SK-N-SH treated with all-trans-retinoic acid at 6 μM for 48 hours (cell line): ENCODE measurements around the gene UBE2L6.

Experiments
- ATAC-seq: fragments of 200-7000 bp; cut with Tn5 transposase; 3 replicates; pipeline ENCODE4 v1.9.1; 2020; ENCODE audit warnings: mild to moderate bottlenecking, moderate library complexity
- BACH2 ChIP-seq: fragments of 250-450 bp; sonication (Bioruptor Pico); IDR thresholded peaks from 2 replicates; pipeline ENCODE4 v1.9.0; 2021; ENCODE audit warnings: mild to moderate bottlenecking, borderline replicate concordance
- CSDC2 ChIP-seq: fragments of 250-450 bp; sonication (Bioruptor Pico); IDR thresholded peaks from 2 replicates; pipeline ENCODE4 v1.5.0; 2020; ENCODE audit warnings: mild to moderate bottlenecking, moderate library complexity
- CSRNP3 ChIP-seq: fragments of 250-450 bp; sonication (Bioruptor Pico); IDR thresholded peaks from 2 replicates; pipeline ENCODE4 v1.5.1; 2021; ENCODE audit warnings: mild to moderate bottlenecking, moderate library complexity
- GLIS3 ChIP-seq: fragments of 250-450 bp; sonication (Bioruptor Pico); IDR thresholded peaks from 2 replicates; pipeline ENCODE4 v1.5.0; 2020; ENCODE audit warnings: mild to moderate bottlenecking, moderate library complexity
- OSR1 ChIP-seq: fragments of 250-450 bp; sonication (Bioruptor Pico); IDR thresholded peaks from 2 replicates; pipeline ENCODE4 v1.8.0; 2022; ENCODE audit warnings: moderate library complexity, mild to moderate bottlenecking, inconsistent platforms
- PATZ1 ChIP-seq: fragments of 250-450 bp; sonication (Bioruptor Pico); IDR thresholded peaks from 2 replicates; pipeline ENCODE4 v1.8.0; 2020; ENCODE audit warnings: mild to moderate bottlenecking, moderate library complexity, borderline replicate concordance
- POU6F1 ChIP-seq: fragments of 250-450 bp; sonication (Bioruptor Pico); IDR thresholded peaks from 2 replicates; pipeline ENCODE4 v1.8.0; 2021; ENCODE audit warnings: low read depth, mild to moderate bottlenecking, moderate library complexity, borderline replicate concordance
- PPARA ChIP-seq: fragments of 250-450 bp; sonication (Bioruptor Pico); IDR thresholded peaks from 2 replicates; pipeline ENCODE4 v1.5.0; 2020; ENCODE audit warnings: mild to moderate bottlenecking, borderline replicate concordance
- RARB ChIP-seq: fragments of 250-450 bp; sonication (Bioruptor Pico); IDR thresholded peaks from 2 replicates; pipeline ENCODE4 v1.8.0; 2021; ENCODE audit warnings: mild to moderate bottlenecking, moderate library complexity
- SNAI2 ChIP-seq: fragments of 250-450 bp; sonication (Bioruptor Pico); IDR thresholded peaks from 2 replicates; pipeline ENCODE4 v1.5.0; 2020; ENCODE audit warnings: mild to moderate bottlenecking, moderate library complexity
- TCF4 ChIP-seq: fragments of 250-450 bp; sonication (Bioruptor Pico); IDR thresholded peaks from 2 replicates; pipeline ENCODE4 v1.8.0; 2021; ENCODE audit warnings: mild to moderate bottlenecking, moderate library complexity, borderline replicate concordance
- TOX ChIP-seq: fragments of 250-450 bp; sonication (Bioruptor Pico); IDR thresholded peaks from 2 replicates; pipeline ENCODE4 v1.8.0; 2021; ENCODE audit warnings: mild to moderate bottlenecking, moderate library complexity, borderline replicate concordance
- ZC3H10 ChIP-seq: fragments of 250-450 bp; sonication (Bioruptor Pico); IDR thresholded peaks from 2 replicates; pipeline ENCODE4 v1.5.1; 2021; ENCODE audit warnings: mild to moderate bottlenecking, moderate library complexity
- ZFP3 ChIP-seq: fragments of 250-450 bp; sonication (Bioruptor Pico); IDR thresholded peaks from 2 replicates; pipeline ENCODE4 v1.5.0; 2020; ENCODE audit warnings: mild to moderate bottlenecking, moderate library complexity
- ZFP30 ChIP-seq: fragments of 450-650 bp; formaldehyde crosslinking; IDR thresholded peaks from 2 replicates; pipeline ENCODE4 v1.5.0; 2022; ENCODE audit warnings: mild to moderate bottlenecking, moderate library complexity
- ZNF70 ChIP-seq: fragments of 450-650 bp; formaldehyde crosslinking; IDR thresholded peaks from 2 replicates; pipeline ENCODE4 v1.5.0; 2020; ENCODE audit warnings: mild to moderate bottlenecking, moderate library complexity
- TF ChIP-seq, protein P1 (sequence below): fragments of 250-450 bp; sonication (Bioruptor Pico); IDR thresholded peaks from 2 replicates; pipeline ENCODE4 v1.5.0; 2020; ENCODE audit warnings: mild to moderate bottlenecking, moderate library complexity
- TF ChIP-seq, protein P2 (sequence below): fragments of 250-450 bp; sonication (Bioruptor Pico); IDR thresholded peaks from 2 replicates; pipeline ENCODE4 v1.5.1; 2020; ENCODE audit warnings: low read depth, mild to moderate bottlenecking, moderate library complexity

UBE2L6 gene

DNA sequence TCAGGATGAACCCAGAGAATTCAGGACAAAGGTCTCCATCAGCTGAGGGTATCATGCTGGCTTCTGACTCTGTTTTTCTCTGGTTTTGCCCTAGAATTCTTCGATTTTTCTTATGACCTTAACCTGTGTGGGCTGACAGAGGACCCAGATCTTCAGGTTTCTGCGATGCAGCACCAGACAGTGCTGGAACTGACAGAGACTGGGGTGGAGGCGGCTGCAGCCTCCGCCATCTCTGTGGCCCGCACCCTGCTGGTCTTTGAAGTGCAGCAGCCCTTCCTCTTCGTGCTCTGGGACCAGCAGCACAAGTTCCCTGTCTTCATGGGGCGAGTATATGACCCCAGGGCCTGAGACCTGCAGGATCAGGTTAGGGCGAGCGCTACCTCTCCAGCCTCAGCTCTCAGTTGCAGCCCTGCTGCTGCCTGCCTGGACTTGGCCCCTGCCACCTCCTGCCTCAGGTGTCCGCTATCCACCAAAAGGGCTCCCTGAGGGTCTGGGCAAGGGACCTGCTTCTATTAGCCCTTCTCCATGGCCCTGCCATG lies 46.8 kb upstream of the UBE2L6 start:
- ATAC-seq, result no peak
- TF ChIP-seq POU6F1 (CRISPR knock-in tag) (no peak), TOX (CRISPR knock-in tag) (no peak), ZNF70 (CRISPR knock-in tag) (no peak), CSRNP3 (no peak), ZFP30 (CRISPR knock-in tag) (no peak), SNAI2 (CRISPR knock-in tag) (no peak), ZC3H10 (no peak), PPARA (CRISPR knock-in tag) (no peak), GLIS3 (CRISPR knock-in tag) (no peak), ZFP3 (no peak), BACH2 (no peak)
- TF ChIP-seq, protein P1, sequence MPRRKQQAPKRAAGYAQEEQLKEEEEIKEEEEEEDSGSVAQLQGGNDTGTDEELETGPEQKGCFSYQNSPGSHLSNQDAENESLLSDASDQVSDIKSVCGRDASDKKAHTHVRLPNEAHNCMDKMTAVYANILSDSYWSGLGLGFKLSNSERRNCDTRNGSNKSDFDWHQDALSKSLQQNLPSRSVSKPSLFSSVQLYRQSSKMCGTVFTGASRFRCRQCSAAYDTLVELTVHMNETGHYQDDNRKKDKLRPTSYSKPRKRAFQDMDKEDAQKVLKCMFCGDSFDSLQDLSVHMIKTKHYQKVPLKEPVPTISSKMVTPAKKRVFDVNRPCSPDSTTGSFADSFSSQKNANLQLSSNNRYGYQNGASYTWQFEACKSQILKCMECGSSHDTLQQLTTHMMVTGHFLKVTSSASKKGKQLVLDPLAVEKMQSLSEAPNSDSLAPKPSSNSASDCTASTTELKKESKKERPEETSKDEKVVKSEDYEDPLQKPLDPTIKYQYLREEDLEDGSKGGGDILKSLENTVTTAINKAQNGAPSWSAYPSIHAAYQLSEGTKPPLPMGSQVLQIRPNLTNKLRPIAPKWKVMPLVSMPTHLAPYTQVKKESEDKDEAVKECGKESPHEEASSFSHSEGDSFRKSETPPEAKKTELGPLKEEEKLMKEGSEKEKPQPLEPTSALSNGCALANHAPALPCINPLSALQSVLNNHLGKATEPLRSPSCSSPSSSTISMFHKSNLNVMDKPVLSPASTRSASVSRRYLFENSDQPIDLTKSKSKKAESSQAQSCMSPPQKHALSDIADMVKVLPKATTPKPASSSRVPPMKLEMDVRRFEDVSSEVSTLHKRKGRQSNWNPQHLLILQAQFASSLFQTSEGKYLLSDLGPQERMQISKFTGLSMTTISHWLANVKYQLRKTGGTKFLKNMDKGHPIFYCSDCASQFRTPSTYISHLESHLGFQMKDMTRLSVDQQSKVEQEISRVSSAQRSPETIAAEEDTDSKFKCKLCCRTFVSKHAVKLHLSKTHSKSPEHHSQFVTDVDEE (CRISPR knock-in tag), result no peak
- TF ChIP-seq, protein P2, sequence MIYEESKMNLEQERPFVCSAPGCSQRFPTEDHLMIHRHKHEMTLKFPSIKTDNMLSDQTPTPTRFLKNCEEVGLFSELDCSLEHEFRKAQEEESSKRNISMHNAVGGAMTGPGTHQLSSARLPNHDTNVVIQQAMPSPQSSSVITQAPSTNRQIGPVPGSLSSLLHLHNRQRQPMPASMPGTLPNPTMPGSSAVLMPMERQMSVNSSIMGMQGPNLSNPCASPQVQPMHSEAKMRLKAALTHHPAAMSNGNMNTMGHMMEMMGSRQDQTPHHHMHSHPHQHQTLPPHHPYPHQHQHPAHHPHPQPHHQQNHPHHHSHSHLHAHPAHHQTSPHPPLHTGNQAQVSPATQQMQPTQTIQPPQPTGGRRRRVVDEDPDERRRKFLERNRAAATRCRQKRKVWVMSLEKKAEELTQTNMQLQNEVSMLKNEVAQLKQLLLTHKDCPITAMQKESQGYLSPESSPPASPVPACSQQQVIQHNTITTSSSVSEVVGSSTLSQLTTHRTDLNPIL, result no peak

DNA sequence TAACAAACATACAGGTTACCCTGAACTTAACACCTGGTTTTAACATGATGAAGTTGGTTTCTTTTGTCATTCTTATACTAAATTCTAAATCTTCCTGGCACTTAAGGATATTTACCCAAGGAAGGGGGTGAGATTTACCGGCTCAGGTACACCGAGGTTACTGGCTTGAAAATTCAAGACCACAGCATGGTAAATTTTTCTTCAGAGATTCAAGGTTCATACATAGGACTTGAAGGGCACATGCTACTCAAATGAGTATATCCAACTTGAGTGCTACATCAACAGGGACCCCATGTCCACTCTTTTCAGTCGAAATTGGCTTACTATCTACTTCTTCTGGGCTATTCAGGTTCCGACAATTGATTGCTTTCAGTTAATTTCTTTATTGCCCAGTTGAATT lies 42.7 kb upstream of the UBE2L6 start:
- ATAC-seq, result no peak

More for the DNA sequence above, 42.7 kb upstream of the UBE2L6 start:
- TF ChIP-seq GLIS3 (CRISPR knock-in tag), result no peak
- no peak for TF ChIP-seq ZFP3
- TF ChIP-seq SNAI2 (CRISPR knock-in tag), result no peak
- TF ChIP-seq POU6F1 (CRISPR knock-in tag), result no peak
- TF ChIP-seq PPARA (CRISPR knock-in tag), result no peak
- TF ChIP-seq CSDC2, result no peak
- TF ChIP-seq OSR1 (CRISPR knock-in tag), result no peak
- no peak for TF ChIP-seq RARB (CRISPR knock-in tag)
- no peak for TF ChIP-seq ZFP30 (CRISPR knock-in tag)
- no peak for TF ChIP-seq PATZ1 (CRISPR knock-in tag)
- no peak for TF ChIP-seq CSRNP3
- no peak for TF ChIP-seq TCF4 (CRISPR knock-in tag)
- TF ChIP-seq, protein P1 (CRISPR knock-in tag), result no peak
- TF ChIP-seq, all 23 proteins: peak for 0
